ENCODE data around the gene IFNA5. TPM values are rescaled to one million over a fixed set of nuclear protein-coding genes. Genes with fewer than 3 reads are reported as not detected.

Gene IFNA5
- total RNA-seq, 2 experiments from 2014 or later, result not detected

GRCh38 chr9:21286099-21286498, 19.0 kb downstream of the IFNA5 start:
- Mint-ChIP-seq H3K4me1 (no peaks in the 10 kb centered on the region), H3K36me3 (ENCODE audit: low read depth) (no peaks in the 10 kb centered on the region), H3K27ac (no peak overlapping the region), H3K27me3 (peaks cover 17% of the 10 kb centered on the region), H3K4me3 (no peak overlapping the region), H3K9me3 (no peaks in the 10 kb centered on the region)
- DNase-seq, result no peak
- CTCF ChIA-PET, result no interaction called here
- POLR2A ChIA-PET, result no interaction called here

- no peaks in the 10 kb centered on the region for H3K36me3 Mint-ChIP-seq (ENCODE audit: low read depth)
- CTCF ChIA-PET, result no interaction called here
- no peaks in the 10 kb centered on the region for H3K9me3 Mint-ChIP-seq
- H3K27me3 Mint-ChIP-seq, result peaks cover 25% of the 10 kb centered on the region
- no peak overlapping the region for H3K27ac Mint-ChIP-seq
- no peak overlapping the region for H3K4me3 Mint-ChIP-seq
- POLR2A ChIA-PET, result no interaction called here
- no peaks in the 10 kb centered on the region for H3K4me1 Mint-ChIP-seq
- DNase-seq, result no peak
Measured at GRCh38 chr9:21281275-21281674, 23.8 kb downstream of the IFNA5 start.

GRCh38 chr9:21268347-21268657, 36.8 kb downstream of the IFNA5 start:
- POLR2A ChIA-PET, result no interaction called here
- no peaks in the 10 kb centered on the region for H3K36me3 Mint-ChIP-seq (ENCODE audit: low read depth)
- DNase-seq, result no peak
- no peak overlapping the region for H3K4me3 Mint-ChIP-seq
- no peak overlapping the region for H3K27ac Mint-ChIP-seq
- peaks cover 34% of the 10 kb centered on the region for H3K27me3 Mint-ChIP-seq
- no peaks in the 10 kb centered on the region for H3K4me1 Mint-ChIP-seq
- CTCF ChIA-PET, result interaction anchor here (1.2 kb wide), 1 partner anchor 127 kb away, joined by 3 read pairs; no protein-coding TSS in a partner anchor
- no peaks in the 10 kb centered on the region for H3K9me3 Mint-ChIP-seq

GRCh38 chr9:21267485-21268346, 37.4 kb downstream of the IFNA5 start:
- Mint-ChIP-seq H3K36me3 (ENCODE audit: low read depth) (no peaks in the 10 kb centered on the region), H3K4me3 (no peak overlapping the region), H3K27me3 (peaks cover 31% of the 10 kb centered on the region), H3K27ac (no peak overlapping the region), H3K9me3 (no peaks in the 10 kb centered on the region), H3K4me1 (no peaks in the 10 kb centered on the region)
- CTCF ChIA-PET, result interaction anchor here (1.2 kb wide), 1 partner anchor 128 kb away, joined by 3 read pairs; no protein-coding TSS in a partner anchor
- POLR2A ChIA-PET, result no interaction called here
- DNase-seq, result no peak

- Mint-ChIP-seq H3K4me3 (no peak overlapping the region), H3K9me3 (no peaks in the 10 kb centered on the region), H3K27ac (no peak overlapping the region), H3K27me3 (peaks cover 26% of the 10 kb centered on the region), H3K36me3 (ENCODE audit: low read depth) (no peaks in the 10 kb centered on the region), H3K4me1 (no peaks in the 10 kb centered on the region)
- DNase-seq, result no peak
- POLR2A ChIA-PET, result no interaction called here
- CTCF ChIA-PET, result interaction anchor here (1.2 kb wide), 1 partner anchor 129 kb away, joined by 3 read pairs; no protein-coding TSS in a partner anchor
Measured at GRCh38 chr9:21266733-21267484, 38.2 kb downstream of the IFNA5 start.

- H3K4me3 Mint-ChIP-seq, result no peak overlapping the region
- no peak for DNase-seq
- POLR2A ChIA-PET, result no interaction called here
- peaks cover 26% of the 10 kb centered on the region for H3K27me3 Mint-ChIP-seq
- no peaks in the 10 kb centered on the region for H3K4me1 Mint-ChIP-seq
- H3K36me3 Mint-ChIP-seq (ENCODE audit: low read depth), result no peaks in the 10 kb centered on the region
- no peaks in the 10 kb centered on the region for H3K9me3 Mint-ChIP-seq
- CTCF ChIA-PET, result no interaction called here
- H3K27ac Mint-ChIP-seq, result no peak overlapping the region
Measured at GRCh38 chr9:21265421-21266189, 39.5 kb downstream of the IFNA5 start.

GRCh38 chr9:21255538-21256212, 49.4 kb downstream of the IFNA5 start:
- Mint-ChIP-seq H3K4me1 (peaks cover 4% of the 10 kb centered on the region), H3K27me3 (peaks cover 34% of the 10 kb centered on the region), H3K4me3 (no peak overlapping the region), H3K36me3 (ENCODE audit: low read depth) (no peaks in the 10 kb centered on the region), H3K27ac (no peak overlapping the region), H3K9me3 (no peaks in the 10 kb centered on the region)
- POLR2A ChIA-PET, result no interaction called here
- no peak for DNase-seq
- CTCF ChIA-PET, result no interaction called here

Other genes with a start within 250 kb of the IFNA5 start
- gene IFNB1, start 227.4 kb downstream of the IFNA5 start, total RNA-seq, result under 1 TPM; 0.35 to 0.68 TPM
- not detected for gene IFNW1, start 163.5 kb downstream of the IFNA5 start, total RNA-seq
- gene IFNA21, start 138.7 kb downstream of the IFNA5 start, total RNA-seq, result not detected
- not detected for gene IFNA4, start 117.7 kb downstream of the IFNA5 start, total RNA-seq
- gene IFNA7, start 103.1 kb downstream of the IFNA5 start, total RNA-seq, result not detected
- not detected for gene IFNA10, start 98.2 kb downstream of the IFNA5 start, total RNA-seq
- not detected for gene IFNA16, start 88.0 kb downstream of the IFNA5 start, total RNA-seq
- gene IFNA17, start 77.1 kb downstream of the IFNA5 start, total RNA-seq, result not detected
- not detected for gene IFNA14, start 65.3 kb downstream of the IFNA5 start, total RNA-seq
- 10 to 100 TPM; 17.0 to 18.0 TPM for gene KLHL9, start 30.1 kb upstream of the IFNA5 start, total RNA-seq
- not detected for gene IFNA6, start 45.6 kb upstream of the IFNA5 start, total RNA-seq
- not detected for gene IFNA13, start 62.7 kb upstream of the IFNA5 start, total RNA-seq
- gene IFNA2, start 80.1 kb upstream of the IFNA5 start, total RNA-seq, result not detected
- not detected for gene IFNA8, start 103.8 kb upstream of the IFNA5 start, total RNA-seq
- not detected for gene IFNA1, start 135.1 kb upstream of the IFNA5 start, total RNA-seq
- not detected for gene IFNE, start 177.0 kb upstream of the IFNA5 start, total RNA-seq

All from activated CD4-positive, alpha-beta memory T cell treated with anti-CD3 and anti-CD28 coated beads, Interleukin-2, amount 10 ng/mL, durations not matched to agents 7 days and 5 days (primary cell).